ENCODE measurements around the gene DGKH.

GRCh38 chr13:42189061-42189460, 140.6 kb downstream of the DGKH start:
- TF ChIP-seq, protein P1, sequence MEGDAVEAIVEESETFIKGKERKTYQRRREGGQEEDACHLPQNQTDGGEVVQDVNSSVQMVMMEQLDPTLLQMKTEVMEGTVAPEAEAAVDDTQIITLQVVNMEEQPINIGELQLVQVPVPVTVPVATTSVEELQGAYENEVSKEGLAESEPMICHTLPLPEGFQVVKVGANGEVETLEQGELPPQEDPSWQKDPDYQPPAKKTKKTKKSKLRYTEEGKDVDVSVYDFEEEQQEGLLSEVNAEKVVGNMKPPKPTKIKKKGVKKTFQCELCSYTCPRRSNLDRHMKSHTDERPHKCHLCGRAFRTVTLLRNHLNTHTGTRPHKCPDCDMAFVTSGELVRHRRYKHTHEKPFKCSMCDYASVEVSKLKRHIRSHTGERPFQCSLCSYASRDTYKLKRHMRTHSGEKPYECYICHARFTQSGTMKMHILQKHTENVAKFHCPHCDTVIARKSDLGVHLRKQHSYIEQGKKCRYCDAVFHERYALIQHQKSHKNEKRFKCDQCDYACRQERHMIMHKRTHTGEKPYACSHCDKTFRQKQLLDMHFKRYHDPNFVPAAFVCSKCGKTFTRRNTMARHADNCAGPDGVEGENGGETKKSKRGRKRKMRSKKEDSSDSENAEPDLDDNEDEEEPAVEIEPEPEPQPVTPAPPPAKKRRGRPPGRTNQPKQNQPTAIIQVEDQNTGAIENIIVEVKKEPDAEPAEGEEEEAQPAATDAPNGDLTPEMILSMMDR (IDR thresholded peaks at IDR 0.05) = no peak
- TF ChIP-seq EZH2 (IDR thresholded peaks at IDR 0.05; ENCODE audit: borderline replicate concordance, insufficient read depth, low read depth, low read length, poor library complexity, severe bottlenecking) = no peak

Data from B cell (primary cell).